Nephron (organoid): ENCODE results near the gene MARCHF6.

ENCODE experiments used
- H3K27ac Mint-ChIP-seq, 3 experiments: 2 replicates each; pipeline ENCODE4 v1.8.0; 2020; ENCODE audit warnings: mixed read lengths in 3 of 3, mild to moderate bottlenecking in 2 of 3, moderate library complexity in 1 of 3
- H3K27me3 Mint-ChIP-seq: 2 replicates; pipeline ENCODE4 v1.8.0; 2021; ENCODE audit warnings: low read depth, mild to moderate bottlenecking, moderate library complexity, mixed read lengths
- H3K36me3 Mint-ChIP-seq: 2 replicates; pipeline ENCODE4 v1.8.0; 2020; ENCODE audit warnings: low read depth, mixed read lengths
- H3K4me1 Mint-ChIP-seq: 2 replicates; pipeline ENCODE4 v1.8.0; 2020; ENCODE audit warnings: mixed read lengths
- H3K4me3 Mint-ChIP-seq, 3 experiments: 2 replicates each; pipeline ENCODE4 v1.8.0; 2020; ENCODE audit warnings: mild to moderate bottlenecking in 3 of 3, mixed read lengths in 3 of 3, moderate library complexity in 2 of 3
- H3K9me3 Mint-ChIP-seq: 2 replicates; pipeline ENCODE4 v1.8.0; 2020; ENCODE audit warnings: mixed read lengths
- TF ChIP-seq, protein P1 (sequence below), 3 experiments: fragments of 200-600 bp; sonication (generic); IDR thresholded peaks; one replicate each; pipeline ENCODE4 v1.5.0; 2021; ENCODE audit warnings: antibody characterized with exemption in 3 of 3; ENCODE audit not compliant: unreplicated experiment in 3 of 3

MARCHF6 gene

DNA sequence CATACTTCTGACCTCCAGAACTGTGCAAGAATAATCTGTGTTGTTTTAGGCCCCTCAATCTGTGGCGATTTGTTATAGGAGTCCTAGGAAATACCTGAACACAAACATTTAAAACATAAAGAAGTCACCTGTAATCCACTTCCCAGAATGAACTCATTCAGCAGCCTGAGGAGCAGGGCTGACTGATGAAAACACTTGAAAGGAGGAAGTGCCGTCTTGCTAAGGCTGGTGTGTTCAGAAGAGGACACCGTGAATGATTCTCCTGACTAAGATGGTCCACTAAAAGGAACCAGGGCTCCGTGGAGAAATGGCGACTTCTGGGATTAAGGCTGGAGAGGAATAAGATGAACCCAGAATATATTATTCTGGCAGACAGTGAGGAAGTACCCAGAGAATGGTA is 18.7 kb upstream of the MARCHF6 start:
- Mint-ChIP-seq H3K4me1 (peaks cover 41% of the 10 kb centered on the region), H3K27ac (peak overlapping the region; percentile 51 to 77 (median 60)), H3K36me3 (no peaks in the 10 kb centered on the region), H3K4me3 (peak overlapping the region; percentile 31 to 56 (median 49)), H3K27me3 (peaks cover 18% of the 10 kb centered on the region), H3K9me3 (no peaks in the 10 kb centered on the region)
- TF ChIP-seq, protein P1, sequence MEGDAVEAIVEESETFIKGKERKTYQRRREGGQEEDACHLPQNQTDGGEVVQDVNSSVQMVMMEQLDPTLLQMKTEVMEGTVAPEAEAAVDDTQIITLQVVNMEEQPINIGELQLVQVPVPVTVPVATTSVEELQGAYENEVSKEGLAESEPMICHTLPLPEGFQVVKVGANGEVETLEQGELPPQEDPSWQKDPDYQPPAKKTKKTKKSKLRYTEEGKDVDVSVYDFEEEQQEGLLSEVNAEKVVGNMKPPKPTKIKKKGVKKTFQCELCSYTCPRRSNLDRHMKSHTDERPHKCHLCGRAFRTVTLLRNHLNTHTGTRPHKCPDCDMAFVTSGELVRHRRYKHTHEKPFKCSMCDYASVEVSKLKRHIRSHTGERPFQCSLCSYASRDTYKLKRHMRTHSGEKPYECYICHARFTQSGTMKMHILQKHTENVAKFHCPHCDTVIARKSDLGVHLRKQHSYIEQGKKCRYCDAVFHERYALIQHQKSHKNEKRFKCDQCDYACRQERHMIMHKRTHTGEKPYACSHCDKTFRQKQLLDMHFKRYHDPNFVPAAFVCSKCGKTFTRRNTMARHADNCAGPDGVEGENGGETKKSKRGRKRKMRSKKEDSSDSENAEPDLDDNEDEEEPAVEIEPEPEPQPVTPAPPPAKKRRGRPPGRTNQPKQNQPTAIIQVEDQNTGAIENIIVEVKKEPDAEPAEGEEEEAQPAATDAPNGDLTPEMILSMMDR (IDR thresholded peaks at IDR 0.05; ENCODE audit: unreplicated experiment in 3 of 3), result no peak

DNA sequence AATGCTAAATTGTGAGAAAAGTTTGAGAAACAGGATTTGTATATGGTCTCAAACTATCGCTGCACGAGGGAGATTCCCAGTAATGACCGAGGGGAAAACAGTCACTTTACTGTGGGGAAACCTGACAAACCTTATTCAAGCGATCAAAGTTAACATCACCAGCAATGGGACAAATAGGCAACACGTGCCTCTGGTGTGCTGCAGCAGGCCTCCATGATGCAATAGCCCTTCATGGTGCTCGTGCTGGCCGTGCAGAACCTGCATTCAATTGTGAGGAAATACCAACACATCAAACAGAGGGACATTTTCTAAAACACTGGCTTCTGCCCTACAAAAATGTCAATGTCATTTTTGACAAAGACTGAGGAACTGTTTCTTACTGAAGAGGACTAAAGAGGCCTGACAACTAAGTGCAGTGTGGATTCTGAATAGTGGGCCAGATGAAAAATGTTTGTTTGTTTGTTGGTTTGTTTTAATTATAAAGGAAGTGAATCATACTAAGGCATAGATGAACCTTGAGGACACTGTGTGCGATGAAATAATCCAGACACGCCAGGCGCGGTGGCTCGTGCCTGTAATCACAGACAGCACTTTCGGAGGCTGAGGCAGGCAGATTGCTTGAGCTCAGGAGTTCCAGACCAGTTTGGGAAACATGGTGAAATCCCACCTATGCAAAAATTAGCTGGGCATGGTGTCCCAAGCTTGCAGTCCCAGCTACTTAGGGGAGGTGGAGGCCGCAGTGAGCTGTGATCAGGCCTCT is 17.6 kb upstream of the MARCHF6 start:
- no peaks in the 10 kb centered on the region for H3K36me3 Mint-ChIP-seq
- no peak overlapping the region for H3K4me3 Mint-ChIP-seq
- H3K9me3 Mint-ChIP-seq, result no peaks in the 10 kb centered on the region
- H3K27me3 Mint-ChIP-seq, result peaks cover 26% of the 10 kb centered on the region
- TF ChIP-seq, protein P1 (IDR thresholded peaks at IDR 0.05; ENCODE audit: unreplicated experiment in 3 of 3), result no peak
- peaks cover 32% of the 10 kb centered on the region for H3K4me1 Mint-ChIP-seq
- H3K27ac Mint-ChIP-seq, result peak overlapping the region in 1 of 3 experiments; percentile 77

DNA sequence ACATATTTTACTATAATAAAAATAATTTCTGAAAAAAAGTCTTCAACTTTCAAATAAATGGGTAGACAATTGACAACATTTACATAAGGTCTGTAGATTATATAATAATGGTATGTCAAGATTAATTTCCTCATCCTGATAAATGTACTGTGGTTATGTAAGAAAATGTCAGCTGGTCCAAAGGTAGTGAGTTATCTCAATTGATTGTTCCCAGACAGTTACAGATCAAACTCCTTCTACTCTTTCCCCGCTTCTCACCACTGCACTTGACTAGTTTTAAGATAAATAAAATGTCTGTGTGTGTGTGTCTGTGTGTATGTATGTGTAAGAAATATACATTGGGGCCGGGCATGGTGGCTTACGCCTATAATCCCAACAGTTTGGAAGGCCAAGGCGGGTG is 16.4 kb upstream of the MARCHF6 start:
- TF ChIP-seq, protein P1 (IDR thresholded peaks at IDR 0.05; ENCODE audit: unreplicated experiment in 3 of 3), result no peak
- H3K27me3 Mint-ChIP-seq, result peaks cover 25% of the 10 kb centered on the region
- no peak overlapping the region for H3K4me3 Mint-ChIP-seq
- no peaks in the 10 kb centered on the region for H3K36me3 Mint-ChIP-seq
- no peak overlapping the region for H3K27ac Mint-ChIP-seq
- no peaks in the 10 kb centered on the region for H3K9me3 Mint-ChIP-seq
- H3K4me1 Mint-ChIP-seq, result peaks cover 20% of the 10 kb centered on the region

DNA sequence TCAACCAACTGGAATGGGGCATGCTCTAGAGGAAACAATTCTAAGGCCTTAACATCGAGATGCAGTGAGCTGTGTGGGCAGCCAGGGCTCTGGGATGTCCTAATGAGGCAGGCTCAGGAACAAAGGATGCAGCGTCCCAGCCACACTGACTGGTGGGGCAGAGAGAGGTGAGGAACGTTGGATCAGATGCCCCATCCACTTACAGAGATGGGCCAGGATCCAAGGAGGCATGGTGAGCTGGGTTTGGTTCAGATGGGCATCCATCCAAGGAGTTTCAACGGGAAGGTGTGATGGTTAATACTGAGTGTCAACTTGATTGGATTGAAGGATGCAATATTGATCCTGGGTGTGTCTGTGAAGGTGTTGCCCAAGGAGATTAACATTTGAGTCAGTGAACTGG is 15.5 kb upstream of the MARCHF6 start:
- TF ChIP-seq, protein P1 (IDR thresholded peaks at IDR 0.05; ENCODE audit: unreplicated experiment in 3 of 3), result no peak
- H3K36me3 Mint-ChIP-seq, result no peaks in the 10 kb centered on the region

DNA sequence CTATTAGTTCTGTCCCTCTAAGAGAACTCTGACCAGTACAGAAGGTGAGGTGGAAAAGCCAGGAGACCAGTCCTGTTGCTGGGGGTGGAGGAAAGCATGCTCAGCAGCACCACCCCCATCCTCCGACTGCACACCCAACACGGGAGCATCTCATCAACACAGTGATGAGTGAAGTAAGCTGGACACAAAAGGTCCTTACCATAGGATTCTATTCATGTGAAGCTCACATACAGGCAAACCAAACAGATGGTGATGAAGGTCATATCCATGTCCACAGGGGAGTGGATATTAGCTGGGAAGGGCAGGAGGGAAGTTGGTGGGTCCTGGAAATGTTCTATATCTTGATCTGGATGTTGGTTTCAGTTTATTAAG is 14.8 kb upstream of the MARCHF6 start:
- peaks cover 11% of the 10 kb centered on the region for H3K4me1 Mint-ChIP-seq
- H3K4me3 Mint-ChIP-seq, result no peak overlapping the region
- no peaks in the 10 kb centered on the region for H3K9me3 Mint-ChIP-seq
- H3K27ac Mint-ChIP-seq, result peak overlapping the region; percentile 62 to 82 (median 73)
- TF ChIP-seq, protein P1 (IDR thresholded peaks at IDR 0.05; ENCODE audit: unreplicated experiment in 3 of 3), result no peak
- no peaks in the 10 kb centered on the region for H3K36me3 Mint-ChIP-seq
- peaks cover 17% of the 10 kb centered on the region for H3K27me3 Mint-ChIP-seq

More for the DNA sequence above, 15.5 kb upstream of the MARCHF6 start:
- Mint-ChIP-seq H3K4me1 (peaks cover 16% of the 10 kb centered on the region), H3K27ac (no peak overlapping the region), H3K4me3 (no peak overlapping the region), H3K27me3 (peaks cover 21% of the 10 kb centered on the region), H3K9me3 (no peaks in the 10 kb centered on the region)
